Left cardiac atrium (tissue), 4 donors: ENCODE results near the gene NPLOC4. TPM values are rescaled to one million over a fixed set of nuclear protein-coding genes. Genes with fewer than 3 reads are reported as not detected.
A peak's percentile ranks its signal among the peaks of the same experiment; 100 is the strongest.

Source experiments
- ATAC-seq, 2 donors: fragments of 200-7000 bp; cut with Tn5 transposase; one replicate each; pipeline ENCODE4 v1.9.1; 2020; ENCODE audit warnings: mild to moderate bottlenecking in 2 of 2, moderate library complexity in 2 of 2
- DNase-seq: peaks from one replicate; pipeline ENCODE4 v3.0.0-alpha.2; 2020
- intact Hi-C, 2 donors: fragments of 100-400 bp; cut with DNase I; formaldehyde crosslinking; loops; one replicate each; pipeline versions ENCODE4 v1.14.1 to v1.15.1; 2022 to 2023
- total RNA-seq, 2 donors: library from RNA; stranded (reverse); fragmentation: NEBNext Ultra II Directional; extraction: Animal tissue kit (Norgen Biotek cat#: 25700); gene quantifications; one replicate each; pipeline ENCODE4 v1.2.1, GENCODE V29; 2021
- donor health status: DM: no; HTN: yes; CAD: no.
- donor health status: DM: no; HTN: yes; CAD: no; lungs with severe emphysema.
- donor health status: DM: yes; HTN: yes; CAD: no.
- donor health status: Dilated cardiomyopathy.

The NPLOC4 gene
- total RNA-seq, 2 donors from 2014 or later: 67.2 to 97.1 TPM

GRCh38 chr17:81542431-81543338 is 94.2 kb downstream of the NPLOC4 start:
- DNase-seq (no peak), ATAC-seq (no peak)
- intact Hi-C loops: no loop called here

GRCh38 chr17:81541123-81541522 is 95.8 kb downstream of the NPLOC4 start:
- intact Hi-C loops: no loop called here
- ATAC-seq: no peak
- DNase-seq: no peak

GRCh38 chr17:81540676-81541027 is 96.3 kb downstream of the NPLOC4 start:
- intact Hi-C loops: no loop called here

DNA sequence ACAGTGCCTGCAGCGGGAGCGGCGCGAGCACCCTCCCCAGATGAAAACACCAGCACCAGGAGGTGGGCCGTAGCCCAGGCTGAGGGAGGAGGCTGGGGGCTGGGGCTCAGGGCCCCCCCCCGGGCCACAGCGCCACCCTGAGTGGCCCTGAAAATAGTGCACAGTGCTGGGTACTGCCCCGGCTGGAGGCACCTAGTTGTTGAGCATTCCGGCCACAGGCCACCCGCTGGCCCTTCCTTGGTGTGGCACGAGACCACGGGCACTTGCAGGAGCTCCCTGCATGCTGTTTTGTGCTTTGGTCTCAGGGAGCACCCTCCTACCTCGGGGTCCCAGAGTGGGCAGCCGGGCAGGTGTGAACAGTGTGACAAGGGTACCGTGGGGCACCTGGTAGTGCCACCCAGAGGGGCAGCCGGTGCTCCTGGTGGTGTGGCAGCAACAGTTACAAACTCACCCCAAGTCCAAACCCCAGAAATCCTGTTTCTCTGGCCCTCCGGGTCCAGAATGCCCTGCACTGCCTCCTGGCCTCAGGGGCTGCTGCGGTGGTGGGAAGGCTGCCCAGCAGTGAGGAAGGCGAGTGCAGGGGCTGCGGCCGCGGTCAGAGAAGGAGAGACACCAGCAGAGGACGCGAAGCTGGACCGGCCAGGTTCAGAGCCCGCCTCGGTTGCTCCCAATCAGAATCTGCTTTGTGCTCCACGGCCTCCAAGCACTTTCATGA is 96.8 kb downstream of the NPLOC4 start:
- DNase-seq: peak; percentile 16
- ATAC-seq: no peak
- intact Hi-C loops: no loop called here

More at GRCh38 chr17:81540676-81541027, 96.3 kb downstream of the NPLOC4 start:
- ATAC-seq (no peak), DNase-seq (no peak)

GRCh38 chr17:81539571-81539900 is 97.4 kb downstream of the NPLOC4 start:
- ATAC-seq (no peak), DNase-seq (peak; percentile 24)
- intact Hi-C loops: no loop called here

DNA sequence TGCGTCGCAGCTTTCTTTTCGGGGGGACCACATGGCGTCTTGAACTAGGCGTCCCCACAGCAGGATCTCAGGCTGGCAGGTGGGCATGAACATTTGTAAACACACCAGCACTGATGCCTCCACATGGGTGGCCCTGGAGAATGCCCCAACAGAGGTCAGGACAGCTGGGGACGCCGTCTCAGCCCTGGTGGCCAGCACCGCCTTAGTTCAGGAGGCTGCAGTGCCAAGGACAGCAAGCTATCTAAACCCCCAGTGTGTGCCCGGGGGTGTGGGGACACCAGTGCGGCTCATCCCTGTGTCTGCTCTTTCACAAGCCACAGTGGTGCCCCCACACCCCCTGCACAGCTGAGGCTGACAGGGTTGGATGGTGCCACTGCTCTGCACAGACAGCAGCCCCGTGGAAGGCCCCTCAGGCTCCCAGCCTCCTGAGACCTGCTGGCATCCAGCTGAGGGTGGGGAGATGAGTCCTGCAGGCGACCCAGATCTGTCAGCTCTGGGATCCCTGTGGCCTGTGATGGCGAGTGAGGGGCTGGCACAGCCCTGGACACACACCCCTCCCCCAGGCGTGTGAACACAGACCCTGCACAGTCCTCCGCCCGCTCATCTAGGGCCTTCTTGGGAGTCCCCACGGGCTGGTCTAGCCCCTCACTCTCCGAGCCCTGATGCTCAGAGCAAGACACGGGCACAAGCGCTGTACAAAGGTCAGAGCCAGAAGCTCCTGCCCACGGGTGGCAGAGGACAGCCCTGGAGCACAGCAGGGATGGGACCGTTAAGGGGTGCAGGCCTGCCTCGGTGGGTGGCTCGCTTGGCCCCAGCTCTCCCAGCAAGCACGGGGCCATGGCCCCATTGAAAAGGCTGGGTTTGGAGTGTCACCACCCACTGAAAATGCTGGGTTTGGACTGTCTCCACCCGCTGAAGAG is 98.0 kb downstream of the NPLOC4 start:
- ATAC-seq (no peak), DNase-seq (peak; percentile 19)
- intact Hi-C loops: no loop called here

GRCh38 chr17:81537856-81538555 is 98.9 kb downstream of the NPLOC4 start:
- no peak for DNase-seq

DNA sequence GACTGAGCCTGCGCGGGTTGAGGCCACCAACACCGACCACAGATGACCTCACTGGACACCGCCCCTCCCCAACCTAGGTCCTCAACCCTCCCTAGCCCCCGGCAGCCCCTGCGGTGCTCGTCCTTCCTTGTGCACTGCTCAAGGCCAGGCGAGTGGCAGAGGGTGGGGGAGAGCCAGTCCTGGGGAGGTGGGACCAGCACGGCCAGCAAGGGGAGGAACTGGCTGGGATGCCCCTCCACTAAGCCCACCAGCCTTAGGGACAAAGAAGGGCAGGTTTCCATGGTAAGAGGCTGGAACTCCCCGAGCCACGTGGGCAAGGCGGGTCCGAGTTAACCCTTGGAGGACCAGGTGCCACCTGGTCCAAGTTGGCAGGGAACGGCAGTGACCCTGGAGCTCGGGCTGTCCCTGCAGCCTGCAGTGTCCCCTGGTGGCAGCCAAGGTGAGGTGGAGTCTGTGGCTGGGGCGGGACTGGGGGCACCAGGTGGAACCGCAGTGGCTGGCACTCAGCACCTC is 99.5 kb downstream of the NPLOC4 start:
- DNase-seq (no peak), ATAC-seq (peak; percentile 34 to 53)
- intact Hi-C loops: loop anchor here in 1 of 2 donors (1.0 kb wide), 1 partner anchor 284 kb away; no protein-coding TSS in a partner anchor

More at GRCh38 chr17:81537856-81538555, 98.9 kb downstream of the NPLOC4 start:
- ATAC-seq: peak in 1 of 2 donors; percentile 3
- intact Hi-C loops: loop anchor here in 1 of 2 donors (1.0 kb wide), 1 partner anchor 285 kb away; no protein-coding TSS in a partner anchor

DNA sequence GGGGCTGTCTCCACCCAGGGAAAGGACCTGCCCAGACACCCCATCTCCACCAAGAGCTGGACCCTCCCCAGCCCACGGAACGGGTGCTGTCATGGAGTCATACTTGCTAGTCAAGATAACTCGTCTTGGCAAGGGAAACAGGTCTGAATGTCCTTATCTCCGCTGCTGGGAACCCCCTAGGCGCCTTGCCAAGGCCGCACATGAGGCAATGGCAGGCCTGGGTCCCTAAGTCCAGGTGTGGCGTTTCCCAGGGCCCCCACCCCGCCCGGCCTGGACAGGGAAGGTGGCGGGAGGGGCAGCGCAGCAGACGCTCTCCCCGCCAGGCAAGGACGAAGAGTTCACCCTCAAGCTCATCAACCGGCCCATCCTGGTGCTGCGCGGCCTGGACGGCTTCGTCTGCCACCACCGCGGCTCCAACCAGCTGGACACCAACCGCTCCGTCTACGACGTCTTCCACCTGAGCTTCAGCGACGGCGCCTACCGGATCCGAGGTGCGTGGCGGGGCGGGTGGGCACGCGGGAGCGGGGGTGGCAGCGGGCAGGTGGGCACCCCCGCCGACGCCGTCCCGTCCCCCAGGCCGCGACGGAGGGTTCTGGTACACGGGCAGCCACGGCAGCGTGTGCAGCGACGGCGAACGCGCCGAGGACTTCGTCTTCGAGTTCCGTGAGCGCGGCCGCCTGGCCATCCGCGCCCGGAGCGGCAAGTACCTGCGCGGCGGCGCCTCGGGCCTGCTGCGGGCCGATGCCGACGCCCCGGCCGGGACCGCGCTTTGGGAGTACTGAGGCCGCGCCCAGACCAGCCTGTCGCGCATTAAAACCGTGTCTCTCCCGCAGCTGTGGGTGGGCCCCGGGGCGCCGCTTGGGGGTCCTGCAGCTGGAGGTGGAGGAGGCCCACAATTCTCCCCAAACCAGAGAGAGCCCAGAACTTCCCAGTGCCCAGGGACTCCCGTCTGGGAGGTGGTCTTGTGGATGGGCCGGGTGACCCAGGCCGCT is 100.3 kb downstream of the NPLOC4 start:
- ATAC-seq: peak; percentile 5 to 13
- no peak for DNase-seq
- intact Hi-C loops: loop anchor here in 1 of 2 donors (1.0 kb wide), 1 partner anchor 283 kb away; no protein-coding TSS in a partner anchor

GRCh38 chr17:81535480-81536298 is 101.2 kb downstream of the NPLOC4 start:
- DNase-seq (no peak), ATAC-seq (no peak)
- intact Hi-C loops: no loop called here

- ATAC-seq (no peak), DNase-seq (no peak)
- intact Hi-C loops: no loop called here
Measured at GRCh38 chr17:81535007-81535328, 101.9 kb downstream of the NPLOC4 start.

DNA sequence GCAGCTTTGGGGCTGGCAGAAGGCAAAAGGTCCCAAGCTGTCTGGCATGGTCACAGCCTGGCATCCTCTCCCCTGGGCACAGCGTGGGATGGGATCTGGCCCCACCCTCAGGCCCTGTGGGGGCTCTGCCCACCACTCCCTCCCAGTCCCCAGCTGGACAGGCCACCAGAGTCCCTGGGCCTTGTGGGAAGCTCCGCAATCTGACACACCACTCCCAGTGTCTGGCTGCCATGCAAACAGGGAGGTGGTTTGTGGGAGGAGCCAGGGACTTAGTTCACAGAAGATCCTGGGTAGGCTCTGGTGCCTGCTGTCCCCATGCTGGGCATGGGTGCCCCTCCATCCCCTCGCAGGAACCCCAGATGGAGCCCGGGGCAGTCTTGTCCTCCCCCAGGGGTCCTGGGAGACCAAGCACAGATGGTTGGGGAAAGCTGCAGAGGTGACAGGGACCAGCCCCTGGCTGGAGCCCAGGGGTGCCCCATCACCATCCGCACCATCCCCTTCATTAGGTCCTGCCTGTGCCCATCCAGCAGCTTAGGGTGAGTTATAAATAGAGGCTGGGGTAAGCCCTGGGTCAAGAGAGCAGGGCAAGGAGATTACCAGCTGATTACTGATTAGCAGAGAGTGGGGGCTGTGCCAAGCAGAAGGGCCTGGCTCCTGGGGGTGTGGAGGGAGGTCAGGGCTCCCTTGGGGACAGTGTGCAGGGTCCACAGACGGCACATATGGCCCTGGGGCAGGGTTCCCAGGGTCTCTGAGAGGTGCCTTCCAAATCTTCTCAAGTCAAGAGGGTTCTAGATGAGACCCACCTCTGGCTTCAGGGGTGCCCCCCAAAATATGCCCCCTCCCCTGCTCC is 102.5 kb downstream of the NPLOC4 start:
- intact Hi-C loops: no loop called here
- no peak for ATAC-seq
- no peak for DNase-seq

GRCh38 chr17:81533339-81534141 is 103.4 kb downstream of the NPLOC4 start:
- intact Hi-C loops: no loop called here
- DNase-seq: no peak
- no peak for ATAC-seq

DNA sequence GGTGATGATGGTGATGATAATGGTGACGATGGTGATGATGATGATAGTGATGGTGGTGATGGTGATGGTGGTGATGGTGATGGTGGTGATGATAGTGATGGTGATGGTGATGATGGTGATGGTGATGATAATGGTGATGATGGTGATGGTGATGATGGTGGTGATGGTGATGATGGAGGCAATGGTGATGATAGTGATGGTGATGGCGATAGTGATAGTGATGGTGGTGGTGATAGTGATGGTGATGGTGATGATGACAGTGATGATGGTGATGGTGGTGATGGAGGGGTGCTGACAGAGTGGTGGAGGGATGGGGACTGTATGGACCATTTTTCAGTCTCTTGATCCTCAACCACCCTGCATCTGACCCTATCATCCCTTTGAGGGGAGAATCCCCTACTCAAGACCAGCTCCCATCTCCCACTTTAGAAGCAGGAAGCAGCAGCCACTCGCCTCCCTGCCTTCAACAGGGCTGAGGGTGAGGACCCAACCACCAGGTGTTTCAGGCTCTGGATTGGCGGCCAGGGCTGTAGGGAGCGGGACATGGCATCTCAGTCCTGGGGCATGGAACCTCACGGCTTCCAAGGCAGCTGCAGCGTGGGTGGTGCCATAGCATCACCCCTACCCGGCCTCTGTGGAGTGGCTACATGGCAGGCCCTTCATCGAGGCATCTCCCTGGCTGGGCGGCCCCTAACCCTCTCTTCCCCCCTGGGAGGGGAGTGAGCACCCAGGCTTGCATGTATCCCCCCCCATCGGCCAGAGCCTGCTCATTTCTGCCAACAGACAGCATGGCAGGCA is 104.2 kb downstream of the NPLOC4 start:
- DNase-seq (no peak), ATAC-seq (no peak)
- intact Hi-C loops: no loop called here
